ENCODE measurements around the gene TBCE. TPM values are rescaled to one million over a fixed set of nuclear protein-coding genes. Genes with fewer than 3 reads are reported as not detected.

TBCE gene
- total and polyA plus RNA-seq, 9 of the 15 experiments (the other 6 are each of a cell fraction or from before 2014, with no cell fraction given) = 52.6 to 92.1 (median 82.1) TPM

- TF ChIP-seq, protein P1, sequence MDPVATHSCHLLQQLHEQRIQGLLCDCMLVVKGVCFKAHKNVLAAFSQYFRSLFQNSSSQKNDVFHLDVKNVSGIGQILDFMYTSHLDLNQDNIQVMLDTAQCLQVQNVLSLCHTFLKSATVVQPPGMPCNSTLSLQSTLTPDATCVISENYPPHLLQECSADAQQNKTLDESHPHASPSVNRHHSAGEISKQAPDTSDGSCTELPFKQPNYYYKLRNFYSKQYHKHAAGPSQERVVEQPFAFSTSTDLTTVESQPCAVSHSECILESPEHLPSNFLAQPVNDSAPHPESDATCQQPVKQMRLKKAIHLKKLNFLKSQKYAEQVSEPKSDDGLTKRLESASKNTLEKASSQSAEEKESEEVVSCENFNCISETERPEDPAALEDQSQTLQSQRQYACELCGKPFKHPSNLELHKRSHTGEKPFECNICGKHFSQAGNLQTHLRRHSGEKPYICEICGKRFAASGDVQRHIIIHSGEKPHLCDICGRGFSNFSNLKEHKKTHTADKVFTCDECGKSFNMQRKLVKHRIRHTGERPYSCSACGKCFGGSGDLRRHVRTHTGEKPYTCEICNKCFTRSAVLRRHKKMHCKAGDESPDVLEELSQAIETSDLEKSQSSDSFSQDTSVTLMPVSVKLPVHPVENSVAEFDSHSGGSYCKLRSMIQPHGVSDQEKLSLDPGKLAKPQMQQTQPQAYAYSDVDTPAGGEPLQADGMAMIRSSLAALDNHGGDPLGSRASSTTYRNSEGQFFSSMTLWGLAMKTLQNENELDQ (CRISPR knock-in tag; IDR thresholded peaks at IDR 0.05; ENCODE audit: borderline replicate concordance) = 0 out of 2 replicates have a peak, but pooled peaks have one; percentile 40
- TF ChIP-seq AFF4 (CRISPR knock-in tag; IDR thresholded peaks at IDR 0.05) = peak; percentile 30
- TF ChIP-seq, protein P2, sequence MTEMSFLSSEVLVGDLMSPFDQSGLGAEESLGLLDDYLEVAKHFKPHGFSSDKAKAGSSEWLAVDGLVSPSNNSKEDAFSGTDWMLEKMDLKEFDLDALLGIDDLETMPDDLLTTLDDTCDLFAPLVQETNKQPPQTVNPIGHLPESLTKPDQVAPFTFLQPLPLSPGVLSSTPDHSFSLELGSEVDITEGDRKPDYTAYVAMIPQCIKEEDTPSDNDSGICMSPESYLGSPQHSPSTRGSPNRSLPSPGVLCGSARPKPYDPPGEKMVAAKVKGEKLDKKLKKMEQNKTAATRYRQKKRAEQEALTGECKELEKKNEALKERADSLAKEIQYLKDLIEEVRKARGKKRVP (CRISPR knock-in tag; IDR thresholded peaks at IDR 0.05) = 0 out of 2 replicates have a peak, but pooled peaks have one; percentile 25
- TF ChIP-seq ZBTB12 (CRISPR knock-in tag; IDR thresholded peaks at IDR 0.05) = peak; percentile 25; the same call in 1 of the 2 replicates
- TF ChIP-seq SMAD4 (CRISPR knock-in tag; conservative IDR thresholded peaks at IDR 0.05) = 0 out of 2 replicates have a peak, but pooled peaks have one; percentile 50
- TF ChIP-seq FIP1L1 (IDR thresholded peaks at IDR 0.05; ENCODE audit: low read depth, low read length, poor library complexity, severe bottlenecking) = no peak
- peak in 2 of 3 experiments; percentile 10 to 67 for TF ChIP-seq YY1 (IDR thresholded peaks at IDR 0.05; ENCODE audit: borderline replicate concordance in 1 of 3, control insufficient read depth in 1 of 3, extremely low read depth in 1 of 3, insufficient read depth in 3 of 3, insufficient read length in 1 of 3, insufficient replicate concordance in 2 of 3, low read depth in 1 of 3, low read length in 2 of 3)
- peak; percentile 62; the same call in 1 of the 2 replicates for TF ChIP-seq ZNF76 (CRISPR knock-in tag; IDR thresholded peaks at IDR 0.05; ENCODE audit: borderline replicate concordance)
- TF ChIP-seq ZNF232 (CRISPR knock-in tag; IDR thresholded peaks at IDR 0.05) = no peak
- TF ChIP-seq ZNF444 (CRISPR knock-in tag; IDR thresholded peaks at IDR 0.05) = no peak
- TF ChIP-seq GATAD2B (IDR thresholded peaks at IDR 0.05; ENCODE audit: borderline replicate concordance) = peak; percentile 64; the same call in 1 of the 2 replicates
- 0 out of 2 replicates have a peak, but pooled peaks have one; percentile 52 for TF ChIP-seq SIN3B (IDR thresholded peaks at IDR 0.05; ENCODE audit: low read depth)
- TF ChIP-seq CXXC5 (CRISPR knock-in tag; IDR thresholded peaks at IDR 0.05) = peak; percentile 56
- TF ChIP-seq FOXP1 (CRISPR knock-in tag; IDR thresholded peaks at IDR 0.05) = peak; percentile 39; the same call in 1 of the 2 replicates
Measured at GRCh38 chr1:235326719-235327558, 40.3 kb upstream of the TBCE start (continued).
